UCSD-AML1 (cell line): ENCODE results near the gene TMEM184A.

Experiments
- DNase-seq: peaks from one replicate; lab custom pipeline; 2025; ENCODE audit not compliant: unreplicated experiment; lab: John Stamatoyannopoulos, UW

The TMEM184A gene

DNA sequence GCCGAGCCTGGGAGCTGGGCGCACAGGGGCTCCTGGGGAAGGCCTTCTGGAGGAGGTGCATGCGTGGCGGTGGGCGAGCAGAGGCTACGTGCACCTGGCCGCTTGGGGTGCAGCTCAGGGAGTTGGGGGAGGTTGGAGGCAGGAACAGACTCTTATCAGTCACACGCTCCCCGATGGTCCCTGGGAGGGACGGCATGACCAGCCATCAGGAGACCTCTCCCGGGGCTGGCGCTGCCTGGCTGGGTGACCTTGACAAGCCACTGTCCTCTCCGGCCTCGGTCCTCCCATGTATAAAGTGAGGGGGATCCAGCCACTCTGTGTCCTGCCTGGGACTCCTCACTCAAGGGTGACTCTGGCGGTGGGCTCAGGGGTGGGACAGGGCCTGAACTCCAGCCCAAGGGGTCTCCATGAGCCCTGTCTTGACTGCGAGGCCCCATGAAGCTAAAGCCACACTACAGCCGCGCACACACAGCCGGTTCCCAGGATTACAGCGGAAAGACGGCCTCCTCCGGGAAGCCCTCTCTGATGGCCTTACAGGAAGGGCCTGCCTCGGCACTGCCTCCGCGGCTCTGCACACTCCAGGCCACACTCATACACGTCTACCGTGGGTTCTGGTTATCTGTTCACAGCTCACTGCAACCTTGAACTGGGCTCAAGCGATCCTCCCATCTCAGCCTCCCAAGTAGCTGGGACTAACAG is 2.3 kb downstream of the TMEM184A start:
- DNase-seq = no peak

GRCh38 chr7:1552200-1552599 is 3.8 kb downstream of the TMEM184A start:
- DNase-seq = no peak

DNA sequence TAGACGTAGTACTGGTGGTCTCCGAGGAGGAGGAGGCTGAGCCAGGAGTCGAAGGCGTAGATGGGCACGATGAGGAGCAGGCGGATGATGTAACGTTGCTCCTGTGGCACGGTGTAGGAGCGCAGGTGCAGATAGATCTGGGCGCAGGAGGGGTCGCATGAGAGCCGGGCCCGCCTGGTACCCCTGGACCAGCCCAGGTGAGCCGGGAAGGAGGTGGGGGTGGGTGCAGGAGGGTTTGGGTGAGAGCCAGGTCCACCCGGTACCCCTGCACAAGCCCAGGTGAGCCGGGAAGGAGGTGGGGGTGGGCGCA is 5.2 kb downstream of the TMEM184A start:
- DNase-seq = no peak

GRCh38 chr7:1550005-1550845 is 5.8 kb downstream of the TMEM184A start:
- no peak for DNase-seq

DNA sequence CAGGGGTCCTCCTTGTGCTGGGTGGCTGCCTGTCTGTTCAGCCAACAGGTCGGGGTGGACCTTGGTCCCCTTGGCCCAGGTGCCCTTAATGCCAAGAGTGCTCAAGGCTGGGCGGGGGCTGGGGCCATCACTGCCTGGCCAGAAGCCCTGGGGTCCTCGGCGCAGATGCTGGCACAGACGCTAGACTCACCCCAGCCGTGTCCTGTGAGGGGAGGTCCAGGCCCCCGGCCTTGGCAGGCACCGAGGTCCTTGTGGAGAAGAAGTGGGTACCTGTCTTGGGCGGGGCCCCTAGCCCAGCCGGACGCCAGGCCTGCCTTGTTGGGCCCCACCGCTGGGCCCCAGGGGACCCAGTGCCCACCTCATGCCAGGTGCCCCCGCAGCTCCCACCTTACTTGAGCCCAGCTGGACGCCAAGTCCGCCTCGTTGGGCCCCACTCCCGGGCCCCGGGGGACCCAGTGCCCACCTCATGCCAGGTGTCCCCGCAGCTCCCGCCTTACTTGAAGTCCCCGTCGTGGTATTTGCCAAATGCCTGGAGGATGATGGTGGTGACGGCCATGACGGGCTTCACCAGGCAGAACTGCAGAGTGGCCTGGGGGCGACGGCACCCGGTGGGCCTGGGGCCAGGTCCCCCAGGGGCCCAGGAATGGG is 6.5 kb downstream of the TMEM184A start:
- DNase-seq = no peak

GRCh38 chr7:1548944-1549343 is 7.1 kb downstream of the TMEM184A start:
- DNase-seq = no peak

GRCh38 chr7:1548438-1548831 is 7.6 kb downstream of the TMEM184A start:
- no peak for DNase-seq

GRCh38 chr7:1547777-1548437 is 8.1 kb downstream of the TMEM184A start:
- no peak for DNase-seq

DNA sequence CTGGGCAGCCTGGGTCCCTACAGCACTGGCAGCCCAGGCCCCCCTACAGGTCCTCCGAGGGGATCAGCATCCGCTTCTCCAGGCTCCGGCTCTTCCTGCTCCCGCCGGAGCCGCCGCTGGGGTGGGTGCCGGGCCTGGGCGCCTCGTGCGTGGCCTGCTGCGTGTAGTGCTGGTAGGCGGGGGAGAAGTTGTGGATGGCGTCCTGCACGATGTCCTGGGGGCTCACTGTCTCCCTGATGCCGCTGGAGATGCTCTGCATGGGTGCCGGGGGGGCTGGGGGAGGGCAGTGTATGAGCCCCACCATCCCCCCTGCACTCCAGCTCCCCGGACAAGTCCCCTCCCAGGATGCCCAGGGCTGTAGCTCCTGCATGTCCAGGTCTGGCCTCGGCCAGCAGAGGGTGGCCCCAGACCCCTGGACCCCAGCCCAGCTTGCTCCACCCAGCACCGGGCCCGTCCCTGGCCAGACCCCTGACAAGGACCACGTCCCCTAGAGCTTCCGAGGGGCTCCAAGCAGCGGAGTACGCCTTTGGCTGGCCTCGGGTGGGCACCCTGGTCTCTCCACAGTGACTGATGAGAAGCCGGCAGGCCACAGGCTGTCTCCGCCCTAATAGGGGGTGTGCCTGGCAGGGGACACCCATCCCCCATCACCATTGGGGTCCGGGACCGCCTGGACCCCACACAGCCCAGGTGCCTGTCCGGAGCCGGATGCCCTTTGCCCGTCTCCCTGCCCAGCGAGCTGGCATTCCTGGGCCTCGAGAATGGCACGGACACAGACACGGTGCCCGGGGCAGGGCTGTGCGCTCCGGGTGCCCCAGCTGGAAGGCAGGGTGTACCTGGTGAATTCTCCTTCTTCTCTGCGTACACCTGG is 8.9 kb downstream of the TMEM184A start:
- DNase-seq = no peak

DNA sequence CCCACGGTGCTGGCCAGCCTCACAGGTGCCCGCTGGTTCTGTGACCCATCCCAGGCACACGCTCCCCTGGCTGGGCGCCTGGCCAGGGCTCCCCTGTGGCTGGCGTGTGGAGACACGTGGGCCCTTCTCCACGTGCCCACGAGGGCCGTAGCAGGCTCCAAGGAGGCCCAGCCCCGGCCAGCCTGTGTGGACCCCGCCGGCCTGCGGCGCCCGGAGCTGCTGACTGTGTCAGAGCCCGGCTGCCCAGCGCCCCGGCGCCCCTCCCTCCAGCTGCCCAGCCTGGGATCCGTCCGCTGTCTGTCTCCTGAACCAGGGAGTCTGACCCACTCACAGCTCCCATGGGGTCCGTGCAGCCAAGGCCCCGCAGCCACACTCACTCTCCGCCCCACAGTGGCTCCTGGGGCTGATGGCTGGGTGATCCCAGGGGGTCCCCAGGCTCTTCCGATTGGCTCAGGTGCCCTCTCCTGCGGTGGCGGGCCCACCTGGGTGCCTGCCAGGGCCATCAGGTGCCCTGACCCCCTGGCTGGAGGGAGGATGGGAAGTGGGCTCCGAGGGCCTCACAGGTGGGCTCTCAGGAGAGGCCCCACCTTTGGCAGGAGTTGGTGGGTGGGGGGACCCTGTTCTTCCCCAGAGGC is 9.6 kb downstream of the TMEM184A start:
- no peak for DNase-seq

GRCh38 chr7:1545417-1546246 is 10.4 kb downstream of the TMEM184A start:
- DNase-seq = no peak

DNA sequence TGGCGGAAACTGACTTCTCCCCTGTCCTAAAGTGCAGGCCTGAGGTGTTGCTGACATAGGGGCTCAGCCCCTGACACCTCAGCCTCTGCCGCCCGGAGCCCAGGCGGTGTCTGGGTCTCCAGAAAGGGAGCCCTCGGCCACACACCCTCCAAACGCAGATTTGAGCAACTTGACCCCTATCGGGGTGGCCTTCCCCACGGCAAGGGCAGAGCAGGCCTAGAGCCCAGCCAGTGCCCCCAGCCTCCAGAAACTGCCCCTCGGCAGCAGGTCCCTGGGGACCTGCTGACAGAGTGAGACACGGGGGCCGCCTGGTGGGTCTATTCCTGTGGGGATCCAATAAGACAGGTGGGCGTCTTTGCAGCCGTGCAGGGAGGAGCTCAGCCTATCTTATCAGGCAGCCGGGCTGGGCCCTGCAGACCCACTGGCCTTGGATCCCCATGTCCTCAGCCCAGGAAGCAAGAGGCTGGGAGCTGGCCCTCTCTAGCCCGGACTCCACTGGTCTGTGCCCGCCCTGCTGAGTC is 11.0 kb downstream of the TMEM184A start:
- DNase-seq = no peak

DNA sequence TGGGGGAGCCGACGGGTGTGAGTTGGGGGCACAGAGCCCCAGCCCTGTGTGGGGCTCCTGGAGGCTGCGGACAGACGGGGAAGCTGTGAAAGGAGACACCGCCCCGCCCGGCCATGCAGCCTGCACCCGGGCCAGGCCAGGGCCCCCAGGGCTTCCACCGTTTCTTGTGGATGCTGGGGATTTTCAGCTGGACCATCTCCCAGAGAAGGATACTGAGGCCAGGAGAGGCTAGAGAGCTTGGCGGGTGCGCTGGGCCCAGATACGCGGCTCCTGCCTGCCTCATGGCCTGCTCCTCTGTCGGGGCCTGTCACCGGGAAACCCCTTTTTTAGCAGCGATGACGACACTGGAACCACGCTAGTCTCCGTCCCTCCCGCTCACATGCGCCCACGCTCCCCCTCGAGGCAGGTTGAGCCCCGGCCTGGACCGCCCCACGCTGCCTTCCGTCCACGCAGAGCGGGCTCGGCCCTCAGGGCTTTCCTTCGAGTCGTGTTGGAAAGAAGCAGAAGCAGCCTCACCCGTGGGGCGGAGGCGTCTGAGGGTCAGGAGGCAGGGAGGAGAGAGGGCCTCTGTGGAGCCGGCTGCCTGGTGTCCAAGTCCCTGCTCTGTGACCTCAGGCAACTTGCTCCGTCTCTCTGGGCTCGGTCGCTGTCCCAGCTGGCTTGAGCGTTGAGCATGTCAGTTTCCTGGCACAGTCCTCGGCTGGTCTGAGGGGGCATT is 11.7 kb downstream of the TMEM184A start:
- DNase-seq = no peak

- DNase-seq = no peak
These were observed 12.2 kb downstream of the TMEM184A start for GRCh38 chr7:1543826-1544177.

GRCh38 chr7:1542841-1543747 is 12.9 kb downstream of the TMEM184A start:
- DNase-seq = no peak

DNA sequence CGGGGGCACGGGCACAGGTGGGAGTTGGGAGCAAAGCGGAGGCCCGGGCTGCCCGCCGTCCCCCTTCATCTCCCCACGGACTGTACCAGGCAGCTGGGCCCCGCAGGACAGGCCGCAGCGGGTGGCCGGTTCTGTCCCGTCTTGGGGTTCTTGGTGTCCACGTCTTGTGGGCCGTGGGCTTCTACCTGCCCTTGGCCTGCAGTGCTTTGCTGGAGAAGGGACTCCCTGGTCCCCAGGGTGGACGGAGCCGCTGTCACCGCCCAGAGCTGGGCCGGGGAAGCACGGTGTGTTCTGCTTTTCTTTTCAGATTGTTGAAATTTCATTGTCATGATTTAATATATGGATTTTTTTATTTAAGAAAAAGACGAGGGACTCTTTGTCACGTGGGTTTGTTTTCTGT is 13.7 kb downstream of the TMEM184A start:
- DNase-seq = no peak

DNA sequence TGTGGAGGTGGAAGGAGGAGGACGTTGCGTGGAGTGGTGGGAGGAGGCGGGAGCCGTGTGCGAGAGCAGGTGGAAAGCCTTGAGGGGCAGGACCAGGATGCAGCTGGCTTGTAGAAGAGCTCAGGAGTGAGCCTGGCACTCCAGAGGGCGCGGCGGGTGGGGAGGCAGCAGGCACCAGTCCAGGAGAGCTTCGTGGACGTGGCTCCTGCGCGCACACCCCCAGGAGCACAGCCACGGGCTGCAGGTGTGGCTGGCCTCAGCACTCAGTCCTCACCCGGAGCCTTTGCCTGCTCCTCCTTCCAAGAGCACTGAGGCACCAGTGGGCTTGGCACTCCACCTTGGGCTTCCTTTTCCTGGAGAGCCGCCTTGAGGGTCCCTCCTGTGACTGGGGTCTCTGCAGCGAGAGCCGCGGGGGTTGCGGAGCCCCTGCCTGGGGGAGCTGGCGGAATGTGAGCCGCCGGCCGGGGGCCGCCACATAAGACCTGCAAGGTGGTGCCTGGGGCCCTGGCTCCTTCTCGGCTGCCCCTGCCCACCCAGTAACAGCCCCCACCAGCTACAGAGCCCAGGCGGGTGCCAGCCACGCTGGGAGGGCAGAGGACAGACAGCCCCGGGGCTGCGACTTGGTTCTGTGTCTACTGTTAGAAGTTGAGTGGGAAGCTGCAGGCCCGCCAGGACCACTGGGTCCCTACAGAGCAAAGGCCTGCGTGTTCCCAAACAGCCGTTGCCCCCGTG is 14.4 kb downstream of the TMEM184A start:
- no peak for DNase-seq
